MV-4-11 (cell line): Measurements from ENCODE around the gene AFF2.
"Not testable (repeated sequence)": the region's sequence is repeated elsewhere in the genome, so short reads cannot be mapped to it uniquely, and the experiment has no call there.

Source experiments
- DNase-seq: peaks from one replicate; lab custom pipeline; 2025; lab: John Stamatoyannopoulos, UW

The AFF2 gene

DNA sequence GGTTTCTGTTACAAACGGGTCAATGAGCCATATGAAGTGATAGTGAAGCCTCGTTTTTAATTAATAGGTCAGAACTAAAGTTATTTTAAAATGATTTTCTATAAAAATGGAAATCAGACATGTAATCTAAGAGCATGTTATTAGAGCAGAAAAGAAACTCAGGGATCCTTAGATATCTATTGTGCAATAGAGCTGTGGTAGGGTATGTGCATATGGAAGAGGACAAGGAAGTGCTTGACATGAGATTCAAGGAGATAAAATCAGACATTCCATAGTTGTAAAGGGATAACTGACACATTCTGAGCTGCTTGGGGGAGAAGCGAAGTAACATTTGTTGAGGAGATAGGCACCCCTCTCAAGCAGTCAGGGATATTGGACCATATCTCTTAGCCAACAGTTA is 143.0 kb downstream of the AFF2 start:
- no peak for DNase-seq

GRCh38 chrX:148647651-148648050 is 147.2 kb downstream of the AFF2 start:
- DNase-seq: peak; percentile 59

- no peak for DNase-seq
Observed at GRCh38 chrX:148649145-148649795, 148.9 kb downstream of the AFF2 start.

GRCh38 chrX:148658115-148658730 is 157.8 kb downstream of the AFF2 start:
- no peak for DNase-seq

DNA sequence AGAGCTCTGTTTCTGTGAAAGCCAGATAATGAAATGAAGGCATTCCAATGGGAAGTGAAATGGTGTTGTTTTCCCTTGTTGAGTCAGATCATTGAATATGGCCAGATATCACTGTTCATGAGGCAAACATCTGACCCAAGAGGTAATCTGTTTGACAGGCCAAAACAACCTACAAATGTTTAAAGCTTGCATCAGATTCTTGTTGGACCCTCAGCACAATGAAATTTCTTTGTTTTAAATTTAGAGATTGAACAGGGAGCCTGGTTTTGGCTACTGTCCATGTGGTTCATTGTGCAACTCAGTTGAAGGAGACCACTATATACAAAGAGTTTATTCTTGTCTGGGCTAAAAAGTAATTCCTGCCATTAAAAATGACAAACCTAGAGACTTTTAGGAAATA is 159.1 kb downstream of the AFF2 start:
- peak; percentile 19 for DNase-seq

DNA sequence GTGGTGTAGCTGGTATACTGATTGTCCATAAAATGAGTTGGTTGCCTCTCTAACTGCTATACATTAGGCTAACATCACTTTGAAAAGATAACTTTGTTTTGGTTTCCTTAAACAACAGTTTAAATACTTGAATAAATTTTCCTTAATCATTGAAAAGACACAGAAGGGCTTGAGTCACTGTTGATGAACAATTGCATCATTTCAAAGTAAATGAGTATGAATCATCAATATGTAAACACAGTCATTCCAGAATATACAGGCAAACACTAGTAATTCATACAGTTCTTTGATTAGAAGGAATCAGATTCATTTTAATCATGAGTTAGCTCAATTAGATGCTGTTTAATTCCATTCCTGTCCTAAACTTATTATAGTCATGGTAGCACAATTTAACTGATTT is 160.6 kb downstream of the AFF2 start:
- DNase-seq: no peak

DNA sequence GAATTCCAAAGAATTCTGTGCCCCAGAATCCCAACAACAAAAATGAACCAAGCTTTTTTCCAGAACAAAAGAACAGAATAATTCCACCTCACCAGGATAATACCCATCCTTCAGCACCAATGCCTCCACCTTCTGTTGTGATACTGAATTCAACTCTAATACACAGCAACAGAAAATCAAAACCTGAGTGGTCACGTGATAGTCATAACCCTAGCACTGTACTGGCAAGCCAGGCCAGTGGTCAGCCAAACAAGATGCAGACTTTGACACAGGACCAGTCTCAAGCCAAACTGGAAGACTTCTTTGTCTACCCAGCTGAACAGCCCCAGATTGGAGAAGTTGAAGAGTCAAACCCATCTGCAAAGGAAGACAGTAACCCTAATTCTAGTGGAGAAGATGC is 161.6 kb downstream of the AFF2 start:
- no peak for DNase-seq

DNA sequence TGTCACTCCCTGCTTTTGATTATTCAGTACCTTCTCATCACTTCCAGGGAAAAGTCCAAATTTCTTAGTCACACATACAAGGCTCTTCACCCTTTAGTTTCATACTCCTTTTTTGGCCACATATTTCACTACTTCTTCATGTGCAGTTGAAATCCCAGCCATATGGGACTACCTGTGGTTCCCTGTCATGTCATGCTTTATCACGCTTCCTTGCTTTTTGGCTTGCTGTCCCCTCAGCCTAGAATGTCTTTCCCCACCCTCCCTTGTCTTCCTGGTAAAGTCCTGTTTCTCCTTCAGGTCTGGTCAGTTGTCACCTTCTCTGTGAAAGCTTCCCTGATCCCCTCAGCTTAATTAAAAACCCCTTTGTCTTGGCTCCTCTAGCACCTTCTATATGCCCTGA is 163.8 kb downstream of the AFF2 start:
- no peak for DNase-seq

DNA sequence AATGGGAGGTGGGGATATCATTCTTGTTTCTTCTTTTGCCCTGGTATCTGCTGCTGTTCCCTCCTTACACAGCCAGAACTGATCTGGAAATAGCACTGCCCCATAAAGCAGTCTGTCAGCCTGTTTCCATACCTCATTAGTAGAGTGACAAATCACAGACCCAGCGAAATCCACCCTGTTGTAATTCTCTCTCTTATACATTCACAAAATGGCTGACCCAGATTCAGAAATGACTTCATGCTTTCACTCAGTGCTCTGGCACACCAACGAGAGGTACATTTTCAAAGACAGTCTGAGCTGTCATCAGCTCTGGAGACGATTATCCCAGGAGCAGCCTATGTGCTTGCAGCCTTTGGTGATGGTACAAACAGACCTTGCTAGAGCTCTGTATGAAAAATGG is 164.6 kb downstream of the AFF2 start:
- DNase-seq: no peak

GRCh38 chrX:148669175-148669574 is 168.8 kb downstream of the AFF2 start:
- DNase-seq: not testable (repeated sequence)

GRCh38 chrX:148670277-148670676 is 169.9 kb downstream of the AFF2 start:
- peak; percentile 57 for DNase-seq

- DNase-seq: no peak
Observed at GRCh38 chrX:148672517-148672916, 172.1 kb downstream of the AFF2 start.

DNA sequence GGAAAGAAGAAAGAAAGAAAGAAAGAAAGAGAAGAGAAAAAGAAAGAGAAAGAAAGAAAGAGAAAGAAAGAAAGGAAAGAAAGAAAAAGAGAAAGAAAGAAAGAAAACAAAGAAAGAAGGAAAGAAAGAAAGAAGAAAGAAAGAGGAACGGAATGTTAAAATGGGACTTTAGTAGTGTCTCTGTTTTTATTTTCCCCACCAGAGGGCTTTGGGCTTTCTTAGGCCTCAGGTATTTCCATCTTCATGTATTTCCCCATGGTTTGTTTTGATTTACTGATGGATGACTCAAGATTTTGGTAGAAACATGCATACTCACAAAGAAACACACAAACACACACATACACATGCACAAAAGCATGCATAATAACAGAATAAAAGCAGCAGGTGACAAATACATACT is 181.2 kb downstream of the AFF2 start:
- DNase-seq: no peak

- DNase-seq: no peak
Observed at GRCh38 chrX:148682206-148682605, 181.8 kb downstream of the AFF2 start.

- no peak for DNase-seq
Observed at GRCh38 chrX:148691456-148691855, 191.0 kb downstream of the AFF2 start.

DNA sequence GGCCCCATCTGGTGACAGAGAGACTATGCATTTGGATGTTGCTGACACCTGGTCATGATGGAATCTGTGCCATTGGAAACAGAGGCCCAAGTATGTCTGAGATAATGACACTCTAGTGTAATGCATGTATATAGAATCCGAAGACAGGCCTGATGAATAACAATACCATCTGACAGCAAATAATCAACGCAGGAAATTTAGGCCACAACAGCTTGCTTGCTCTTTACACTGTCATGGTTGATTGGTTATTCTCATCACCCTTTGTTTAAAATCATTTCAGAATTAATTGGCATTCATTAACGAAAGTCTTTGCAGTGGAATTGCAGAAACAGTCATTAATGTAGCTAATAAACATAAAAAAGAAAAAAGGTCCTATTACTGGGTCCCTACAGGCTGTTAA is 194.8 kb downstream of the AFF2 start:
- DNase-seq: no peak

- no peak for DNase-seq
Observed at GRCh38 chrX:148698221-148698620, 197.8 kb downstream of the AFF2 start.

- no peak for DNase-seq
Observed at GRCh38 chrX:148700021-148700420, 199.6 kb downstream of the AFF2 start.

DNA sequence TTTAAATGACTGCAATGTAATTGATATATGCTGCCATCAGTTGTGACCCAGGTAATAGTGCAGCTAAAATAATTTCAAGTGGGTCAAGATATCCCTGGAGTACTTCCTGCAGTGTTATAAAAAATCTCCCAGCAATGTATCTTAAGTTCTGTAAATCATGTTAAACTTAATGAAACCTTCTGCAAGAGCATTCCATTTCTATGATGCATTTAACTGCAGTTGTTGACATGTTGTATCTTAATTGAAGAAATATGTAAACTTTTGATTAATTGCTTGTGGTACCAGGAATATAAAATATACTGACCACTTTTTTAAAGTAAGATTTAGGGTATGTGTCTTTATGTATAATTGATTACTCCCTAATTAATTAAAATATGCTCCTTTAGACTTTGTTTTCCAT is 213.6 kb downstream of the AFF2 start:
- DNase-seq: no peak

DNA sequence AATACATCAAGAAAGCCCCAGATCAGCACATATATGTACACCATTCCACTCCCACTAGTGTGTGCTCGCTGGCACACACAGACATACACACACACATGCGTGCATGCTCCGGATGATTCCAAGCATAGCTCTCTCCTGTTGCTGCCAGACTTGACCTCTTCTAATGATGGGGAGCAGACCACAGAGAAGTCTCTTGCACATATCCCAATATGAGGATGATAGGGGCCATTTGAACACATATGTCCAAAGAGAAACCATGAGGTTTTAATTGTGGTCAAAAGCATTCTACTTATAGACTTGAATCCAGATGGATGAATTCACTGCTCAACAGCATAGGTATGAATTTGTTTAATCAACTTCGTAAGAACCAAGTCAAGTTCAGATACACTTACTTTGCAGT is 214.9 kb downstream of the AFF2 start:
- DNase-seq: no peak

DNA sequence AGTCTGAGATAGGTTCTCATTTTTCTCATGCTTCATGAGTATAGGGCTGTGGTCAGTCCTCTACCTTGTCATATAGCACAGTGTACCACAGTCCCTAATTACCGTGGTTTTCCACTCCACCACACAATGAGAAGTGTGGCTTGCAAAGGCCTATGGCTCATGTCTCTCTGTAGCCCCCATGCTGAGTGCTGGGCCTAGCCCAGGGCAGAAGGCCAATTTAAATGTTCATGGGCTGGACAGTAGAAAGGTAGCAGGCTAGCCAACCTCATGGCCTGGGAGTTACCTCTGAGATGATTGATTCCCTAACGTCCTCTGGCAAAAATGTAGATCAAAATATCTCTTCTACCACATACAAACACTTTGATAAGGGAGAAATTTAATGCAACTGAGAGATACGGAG is 222.5 kb downstream of the AFF2 start:
- no peak for DNase-seq

DNA sequence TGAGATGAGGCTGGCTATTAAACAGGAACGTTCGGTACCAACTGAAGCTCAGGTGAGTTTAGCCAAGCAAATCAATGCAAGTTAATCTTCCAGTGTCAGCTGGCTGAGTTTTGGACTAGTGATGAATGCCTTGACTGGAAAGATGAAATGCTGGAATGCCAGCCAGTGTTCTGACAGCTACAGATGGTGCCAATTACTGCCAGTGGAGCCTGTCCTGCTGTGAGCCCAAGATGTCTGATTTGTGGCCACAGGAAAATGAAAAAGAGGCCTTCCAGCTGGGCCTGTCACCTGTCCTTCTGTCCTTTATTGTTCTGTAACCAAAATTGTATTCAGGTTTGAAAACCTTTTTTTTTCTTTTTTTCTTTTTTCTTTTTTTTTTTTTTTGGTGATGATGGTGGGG is 223.1 kb downstream of the AFF2 start:
- no peak for DNase-seq

DNA sequence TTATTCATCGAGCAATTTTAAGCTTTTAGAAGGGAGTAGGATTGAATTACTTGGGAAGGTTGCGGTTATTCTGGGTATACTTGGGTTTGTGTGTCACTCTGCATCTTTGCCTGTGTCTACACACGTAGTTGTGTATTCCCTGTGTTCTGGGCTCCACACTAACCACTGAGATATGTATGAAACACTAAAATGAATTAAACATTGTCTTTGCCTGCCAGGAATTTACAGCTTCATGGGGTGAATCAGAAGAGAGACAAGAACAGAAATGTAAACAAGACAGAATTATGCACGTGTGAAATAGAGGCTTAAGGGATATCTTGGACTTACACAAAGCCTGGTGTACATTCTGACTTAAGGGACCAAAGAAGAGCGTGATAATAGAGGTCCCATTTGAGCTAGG is 228.5 kb downstream of the AFF2 start:
- DNase-seq: no peak

GRCh38 chrX:148732743-148733142 is 232.3 kb downstream of the AFF2 start:
- DNase-seq: no peak
